ENCODE results near the gene BCS1L.

- TF ChIP-seq, protein P1, sequence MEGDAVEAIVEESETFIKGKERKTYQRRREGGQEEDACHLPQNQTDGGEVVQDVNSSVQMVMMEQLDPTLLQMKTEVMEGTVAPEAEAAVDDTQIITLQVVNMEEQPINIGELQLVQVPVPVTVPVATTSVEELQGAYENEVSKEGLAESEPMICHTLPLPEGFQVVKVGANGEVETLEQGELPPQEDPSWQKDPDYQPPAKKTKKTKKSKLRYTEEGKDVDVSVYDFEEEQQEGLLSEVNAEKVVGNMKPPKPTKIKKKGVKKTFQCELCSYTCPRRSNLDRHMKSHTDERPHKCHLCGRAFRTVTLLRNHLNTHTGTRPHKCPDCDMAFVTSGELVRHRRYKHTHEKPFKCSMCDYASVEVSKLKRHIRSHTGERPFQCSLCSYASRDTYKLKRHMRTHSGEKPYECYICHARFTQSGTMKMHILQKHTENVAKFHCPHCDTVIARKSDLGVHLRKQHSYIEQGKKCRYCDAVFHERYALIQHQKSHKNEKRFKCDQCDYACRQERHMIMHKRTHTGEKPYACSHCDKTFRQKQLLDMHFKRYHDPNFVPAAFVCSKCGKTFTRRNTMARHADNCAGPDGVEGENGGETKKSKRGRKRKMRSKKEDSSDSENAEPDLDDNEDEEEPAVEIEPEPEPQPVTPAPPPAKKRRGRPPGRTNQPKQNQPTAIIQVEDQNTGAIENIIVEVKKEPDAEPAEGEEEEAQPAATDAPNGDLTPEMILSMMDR (IDR thresholded peaks at IDR 0.05): no peak
- TF ChIP-seq EP300 (IDR thresholded peaks at IDR 0.05): no peak
These were observed 12.4 kb downstream of the BCS1L start, which contains the start of the genes RNF25 and STK36 for GRCh38 chr2:218671654-218672566.

Measured in sigmoid colon (tissue), 4 donors.